HepG2 (cell line): ENCODE data around the gene UGT1A8. TPM values are rescaled to one million over a fixed set of nuclear protein-coding genes. Genes with fewer than 3 reads are reported as not detected.
A peak's percentile ranks its signal among the peaks of the same experiment; 100 is the strongest.

Experiments used
- ATAC-seq: fragments of 200-7000 bp; cut with Tn5 transposase; 3 replicates; pipeline ENCODE4 v1.9.1; 2020; ENCODE audit warnings: mild to moderate bottlenecking, moderate library complexity
- BruUV-seq: library from RNA; stranded (reverse); fragments of 400-500 nt; replicated peaks from 2 replicates; lab custom pipeline; 2021; lab: Mats Ljungman, UMichigan
- CTCF ChIA-PET: fragments of 300-600 bp; formaldehyde crosslinking; extraction: SDS; loops from one replicate; lab custom pipeline; 2021; ENCODE audit warnings: low total read pairs, inconsistent platforms, low intra/inter-chr PET ratio; lab: Yijun Ruan, JAX
- POLR2A ChIA-PET: fragments of 350-600 bp; sonication (Branson Sonifier 250); formaldehyde crosslinking; loops from one replicate; lab custom pipeline; 2020; ENCODE audit warnings: antibody characterized with exemption, inconsistent platforms; lab: Yijun Ruan, JAX
- DNase-seq: peaks from one replicate; pipeline ENCODE4 v3.0.0-alpha.2; 2015; ENCODE audit warnings: low spot score
- FAIRE-seq: peaks from 3 replicates; lab custom pipeline; 2011; peaks lifted over from hg19 to GRCh38; lab: Jason Lieb, UNC
- H2AFZ ChIP-seq: one replicate; pipeline ENCODE4 v1.6.1; 2011; ENCODE audit warnings: low read length, inconsistent platforms
- H3K27ac ChIP-seq: fragments of 300-600 bp; 3 replicates; pipeline ENCODE4 v1.8.0; 2011; ENCODE audit warnings: mixed run types, mild to moderate bottlenecking, mixed read lengths, low read length, inconsistent platforms; ENCODE audit not compliant: insufficient read depth; ENCODE audit errors: extremely low read length
- H3K27me3 ChIP-seq, 2 experiments: fragments of 200-600 bp in 1 of 2; 2 replicates in 1 of 2; 3 replicates in 1 of 2; pipeline versions ENCODE4 v1.6.0 to v1.8.0; 2011; ENCODE audit warnings: low read length in 2 of 2, mild to moderate bottlenecking in 2 of 2, moderate library complexity in 2 of 2, inconsistent platforms in 1 of 2; ENCODE audit not compliant: insufficient read depth in 2 of 2, control insufficient read depth in 1 of 2
- H3K36me3 ChIP-seq, 2 experiments: fragments of 200-600 bp in 1 of 2; replicated peaks in 1 of 2; 2 replicates in 1 of 2; 3 replicates in 1 of 2; pipeline versions ENCODE4 v1.5.1 to v1.8.0; 2011; ENCODE audit warnings: low read length in 2 of 2, inconsistent platforms in 1 of 2; ENCODE audit not compliant: insufficient read depth in 2 of 2, control insufficient read depth in 1 of 2
- H3K4me1 ChIP-seq: 2 replicates; pipeline ENCODE4 v1.5.1; 2012; ENCODE audit warnings: low read length, inconsistent platforms; ENCODE audit not compliant: insufficient read depth
- H3K4me2 ChIP-seq: 2 replicates; pipeline ENCODE4 v1.6.0; 2011; ENCODE audit warnings: low read depth, low read length, inconsistent platforms
- H3K4me3 ChIP-seq, 3 experiments: fragments of 200-600 bp in 1 of 3; sonication (generic), shearing (Covaris generic) in 1 of 3; replicated peaks in 1 of 3; 2 replicates each; pipeline ENCODE4 v1.5.1; 2011 to 2016; ENCODE audit warnings: low read length in 3 of 3, inconsistent platforms in 2 of 3, low read depth in 2 of 3, mild to moderate bottlenecking in 2 of 3, control low read depth in 1 of 3, mixed read lengths in 1 of 3; ENCODE audit not compliant: insufficient read depth in 1 of 3
- H3K79me2 ChIP-seq: one replicate; pipeline ENCODE4 v1.6.1; 2011; ENCODE audit warnings: low read length, inconsistent platforms; ENCODE audit not compliant: insufficient read depth
- H3K9ac ChIP-seq: 2 replicates; pipeline ENCODE4 v1.6.0; 2011; ENCODE audit warnings: mild to moderate bottlenecking, low read depth, low read length, inconsistent platforms; ENCODE audit not compliant: insufficient read depth
- H3K9me3 ChIP-seq: 2 replicates; pipeline ENCODE4 v1.5.1; 2012; ENCODE audit warnings: mild to moderate bottlenecking, low read length
- H4K20me1 ChIP-seq: 2 replicates; pipeline ENCODE4 v1.6.0; 2011; ENCODE audit warnings: inconsistent platforms, mild to moderate bottlenecking, low read length, moderate library complexity; ENCODE audit not compliant: insufficient read depth
- NFIB ChIP-seq: sonication (generic); formaldehyde crosslinking; IDR thresholded peaks from 2 replicates; pipeline ENCODE4 v1.9.0; 2021; ENCODE audit warnings: missing genetic modification reagents, mild to moderate bottlenecking, borderline replicate concordance
- ZNF547 ChIP-seq: sonication (generic); formaldehyde crosslinking; IDR thresholded peaks from 2 replicates; pipeline ENCODE4 v1.5.1; 2020; ENCODE audit warnings: mild to moderate bottlenecking, missing genetic modification reagents
- ZNF672 ChIP-seq: sonication (generic); formaldehyde crosslinking; IDR thresholded peaks from 2 replicates; pipeline ENCODE4 v1.8.1; 2022; ENCODE audit warnings: missing genetic modification reagents
- WGBS: methylation state at CpG from one replicate; pipeline ENCODE4 v1.1.6; 2017; ENCODE audit warnings: low lambda C conversion rate; 5-methylcytosine and 5-hydroxymethylcytosine counted together
- in situ Hi-C: cut with HindIII; loops from 2 replicates; pipeline ENCODE4 v1.10.0; 2017; ENCODE audit warnings: low pct_unique_long_range_greater_than_20kb; ENCODE audit not compliant: extremely low pct_ligation_motif_present
- intact Hi-C: fragments of 100-400 bp; cut with micrococcal nuclease; formaldehyde crosslinking; loops from one replicate; pipeline ENCODE4 v1.10.0; 2022; ENCODE audit not compliant: unreplicated experiment
- polyA plus RNA-seq, 8 experiments: library from polyadenylated mRNA; depleted of rRNA in 3 of 8; stranded (reverse) in 7 of 8; unstranded in 1 of 8; fragments of >200 nt; fragmentation: Illumina TruSeq in 4 of 8; extraction: Trizol in 4 of 8; gene quantifications; 2 replicates each; pipeline versions ENCODE4 v1.2.1 to v1.2.3, GENCODE V29; 2011 to 2016; ENCODE audit warnings: low read depth in 4 of 8, missing spikeins in 1 of 8, mixed read lengths in 1 of 8; ENCODE audit not compliant: insufficient read depth in 1 of 8
- total RNA-seq, 5 experiments: library from RNA; depleted of rRNA; stranded (reverse); fragments of >200 nt; fragmentation: Illumina TruSeq; extraction: Trizol; gene quantifications; 2 replicates each; pipeline ENCODE4 v1.2.3, GENCODE V29; 2016; ENCODE audit warnings: low read depth in 1 of 5
- TF ChIP-seq, protein P1 (sequence below), 2 experiments: fragments of 450-650 bp in 1 of 2; sonication (generic) in 1 of 2; formaldehyde crosslinking in 1 of 2; IDR thresholded peaks; 2 replicates each; pipeline versions ENCODE4 v1.6.1 to v1.8.0; 2016 to 2022; ENCODE audit warnings: antibody characterized with exemption in 1 of 2, mild to moderate bottlenecking in 1 of 2, missing genetic modification reagents in 1 of 2
- TF ChIP-seq, protein P2 (sequence below), 2 experiments: sonication (generic) in 1 of 2; formaldehyde crosslinking in 1 of 2; IDR thresholded peaks; 2 replicates each; pipeline versions ENCODE4 v1.6.1 to v1.9.0; 2014 to 2022; ENCODE audit warnings: antibody characterized with exemption in 1 of 2, borderline replicate concordance in 1 of 2, inconsistent platforms in 1 of 2, low read depth in 1 of 2, missing genetic modification reagents in 1 of 2

The UGT1A8 gene
- total and polyA plus RNA-seq, 2 of the 13 experiments (the other 11 are each of a cell fraction or from before 2014, with no cell fraction given) = not detected

DNA sequence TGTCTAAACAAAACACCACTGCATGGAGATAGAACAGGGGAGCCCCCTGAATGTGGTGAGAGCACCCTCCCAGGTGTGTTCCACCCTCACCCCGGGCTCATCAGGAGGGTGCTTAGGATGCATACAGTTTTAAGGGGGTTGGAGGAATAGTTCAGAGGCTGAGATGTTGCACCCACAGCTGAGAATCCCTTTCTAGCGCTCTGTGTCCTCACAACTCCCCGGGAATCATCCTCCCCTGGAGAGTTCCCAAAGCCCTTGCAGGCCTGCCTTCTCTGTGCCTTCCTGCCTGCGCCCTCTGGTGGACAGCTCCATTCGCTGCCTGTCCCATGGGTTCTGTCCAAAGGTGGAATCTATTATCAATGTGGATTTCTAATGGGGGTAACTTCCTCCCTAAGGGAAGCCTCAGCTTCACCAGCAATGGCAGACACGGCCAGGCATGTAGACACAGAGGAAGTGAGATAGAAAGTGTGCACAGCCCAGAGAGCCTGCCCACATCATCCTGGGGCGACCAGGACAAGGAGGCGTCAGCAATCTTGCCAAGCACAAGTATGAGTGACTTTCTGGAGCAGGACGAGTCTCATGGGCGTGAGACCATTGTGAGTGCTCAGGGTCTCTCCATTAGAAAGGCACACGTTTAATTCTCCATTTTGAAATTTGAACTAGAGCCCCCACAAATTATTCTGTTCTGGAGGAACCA, 94.0 kb downstream of the UGT1A8 start:
- peak; percentile 99 for ATAC-seq
- in situ Hi-C loops = no loop called here
- TF ChIP-seq ZNF672 (CRISPR knock-in tag) (no peak), ZNF547 (0 out of 2 replicates have a peak, but pooled peaks have one; percentile 48), NFIB (no peak)
- TF ChIP-seq, protein P1, sequence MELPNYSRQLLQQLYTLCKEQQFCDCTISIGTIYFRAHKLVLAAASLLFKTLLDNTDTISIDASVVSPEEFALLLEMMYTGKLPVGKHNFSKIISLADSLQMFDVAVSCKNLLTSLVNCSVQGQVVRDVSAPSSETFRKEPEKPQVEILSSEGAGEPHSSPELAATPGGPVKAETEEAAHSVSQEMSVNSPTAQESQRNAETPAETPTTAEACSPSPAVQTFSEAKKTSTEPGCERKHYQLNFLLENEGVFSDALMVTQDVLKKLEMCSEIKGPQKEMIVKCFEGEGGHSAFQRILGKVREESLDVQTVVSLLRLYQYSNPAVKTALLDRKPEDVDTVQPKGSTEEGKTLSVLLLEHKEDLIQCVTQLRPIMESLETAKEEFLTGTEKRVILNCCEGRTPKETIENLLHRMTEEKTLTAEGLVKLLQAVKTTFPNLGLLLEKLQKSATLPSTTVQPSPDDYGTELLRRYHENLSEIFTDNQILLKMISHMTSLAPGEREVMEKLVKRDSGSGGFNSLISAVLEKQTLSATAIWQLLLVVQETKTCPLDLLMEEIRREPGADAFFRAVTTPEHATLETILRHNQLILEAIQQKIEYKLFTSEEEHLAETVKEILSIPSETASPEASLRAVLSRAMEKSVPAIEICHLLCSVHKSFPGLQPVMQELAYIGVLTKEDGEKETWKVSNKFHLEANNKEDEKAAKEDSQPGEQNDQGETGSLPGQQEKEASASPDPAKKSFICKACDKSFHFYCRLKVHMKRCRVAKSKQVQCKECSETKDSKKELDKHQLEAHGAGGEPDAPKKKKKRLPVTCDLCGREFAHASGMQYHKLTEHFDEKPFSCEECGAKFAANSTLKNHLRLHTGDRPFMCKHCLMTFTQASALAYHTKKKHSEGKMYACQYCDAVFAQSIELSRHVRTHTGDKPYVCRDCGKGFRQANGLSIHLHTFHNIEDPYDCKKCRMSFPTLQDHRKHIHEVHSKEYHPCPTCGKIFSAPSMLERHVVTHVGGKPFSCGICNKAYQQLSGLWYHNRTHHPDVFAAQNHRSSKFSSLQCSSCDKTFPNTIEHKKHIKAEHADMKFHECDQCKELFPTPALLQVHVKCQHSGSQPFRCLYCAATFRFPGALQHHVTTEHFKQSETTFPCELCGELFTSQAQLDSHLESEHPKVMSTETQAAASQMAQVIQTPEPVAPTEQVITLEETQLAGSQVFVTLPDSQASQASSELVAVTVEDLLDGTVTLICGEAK (IDR thresholded peaks at IDR 0.05) = no peak
- TF ChIP-seq, protein P1 (CRISPR knock-in tag; IDR thresholded peaks at IDR 0.05) = no peak
- TF ChIP-seq, protein P2, sequence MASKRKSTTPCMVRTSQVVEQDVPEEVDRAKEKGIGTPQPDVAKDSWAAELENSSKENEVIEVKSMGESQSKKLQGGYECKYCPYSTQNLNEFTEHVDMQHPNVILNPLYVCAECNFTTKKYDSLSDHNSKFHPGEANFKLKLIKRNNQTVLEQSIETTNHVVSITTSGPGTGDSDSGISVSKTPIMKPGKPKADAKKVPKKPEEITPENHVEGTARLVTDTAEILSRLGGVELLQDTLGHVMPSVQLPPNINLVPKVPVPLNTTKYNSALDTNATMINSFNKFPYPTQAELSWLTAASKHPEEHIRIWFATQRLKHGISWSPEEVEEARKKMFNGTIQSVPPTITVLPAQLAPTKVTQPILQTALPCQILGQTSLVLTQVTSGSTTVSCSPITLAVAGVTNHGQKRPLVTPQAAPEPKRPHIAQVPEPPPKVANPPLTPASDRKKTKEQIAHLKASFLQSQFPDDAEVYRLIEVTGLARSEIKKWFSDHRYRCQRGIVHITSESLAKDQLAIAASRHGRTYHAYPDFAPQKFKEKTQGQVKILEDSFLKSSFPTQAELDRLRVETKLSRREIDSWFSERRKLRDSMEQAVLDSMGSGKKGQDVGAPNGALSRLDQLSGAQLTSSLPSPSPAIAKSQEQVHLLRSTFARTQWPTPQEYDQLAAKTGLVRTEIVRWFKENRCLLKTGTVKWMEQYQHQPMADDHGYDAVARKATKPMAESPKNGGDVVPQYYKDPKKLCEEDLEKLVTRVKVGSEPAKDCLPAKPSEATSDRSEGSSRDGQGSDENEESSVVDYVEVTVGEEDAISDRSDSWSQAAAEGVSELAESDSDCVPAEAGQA (IDR thresholded peaks at IDR 0.05; ENCODE audit: low read depth) = no peak
- TF ChIP-seq, protein P2 (CRISPR knock-in tag; IDR thresholded peaks at IDR 0.05; ENCODE audit: borderline replicate concordance) = no peak

More for the DNA sequence above, 94.0 kb downstream of the UGT1A8 start:
- Histone ChIP-seq H3K27ac (no peak overlapping the region), H3K4me2 (no peak overlapping the region), H3K79me2 (no peaks in the 10 kb centered on the region), H3K36me3 (no peaks in the 10 kb centered on the region), H3K4me1 (no peaks in the 10 kb centered on the region), H4K20me1 (no peaks in the 10 kb centered on the region), H3K4me3 (no peak overlapping the region), H3K27me3 (no peaks in the 10 kb centered on the region), H3K9ac (no peak overlapping the region), H2AFZ (no peak overlapping the region), H3K9me3 (no peaks in the 10 kb centered on the region)
- CTCF ChIA-PET = no interaction called here
- FAIRE-seq (peak; percentile 94), DNase-seq (peak; percentile 64)
- BruUV-seq = no TSS peak
- intact Hi-C loops = loop anchor here (2.0 to 5.0 kb wide), 4 partner anchors 129 to 309 kb away; no protein-coding TSS in a partner anchor
- 38% methylated on average over 10 of the region's 11 CpGs for WGBS
- POLR2A ChIA-PET = no interaction called here
